SKM-1 treated with dmso at 0.1 percent for 144 hours (cell line): ENCODE measurements around the gene HRK.
A peak's percentile ranks its signal among the peaks of the same experiment; 100 is the strongest.

Experiments
- DNase-seq: peaks from one replicate; lab custom pipeline; 2025; ENCODE audit not compliant: unreplicated experiment; lab: John Stamatoyannopoulos, UW

Gene HRK

DNA sequence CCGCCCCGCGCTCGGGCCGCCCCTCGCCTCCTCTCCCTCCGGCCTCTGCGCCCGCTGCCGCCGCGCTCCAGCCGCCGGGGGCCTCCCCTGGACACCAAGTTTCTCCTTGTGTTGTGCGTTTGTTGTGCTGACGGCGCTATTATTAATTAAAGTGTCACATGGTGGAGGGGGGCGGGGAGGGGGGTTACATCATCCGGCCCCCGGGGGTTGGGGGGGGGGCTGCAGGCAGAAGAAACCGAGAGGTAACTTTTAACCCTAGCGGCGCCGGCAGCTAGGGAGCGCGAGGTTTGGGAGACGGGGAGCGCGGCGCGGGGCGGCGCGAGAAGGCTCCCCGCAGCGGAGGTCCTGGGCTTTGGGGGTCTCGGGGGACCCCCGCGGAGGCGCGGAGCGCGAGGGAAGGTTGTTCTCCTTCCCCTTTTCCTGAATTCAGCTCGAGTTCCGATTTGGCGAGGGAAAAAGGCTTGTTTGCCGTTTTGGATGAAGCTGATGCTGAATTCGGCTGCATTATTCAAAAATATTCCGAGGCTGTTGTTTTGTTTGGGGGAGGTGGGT lies at the start of gene HRK:
Gene HRK (minus strand): TSS at position 117 of the 552 bp plus-strand sequence. CDS start 134 bp downstream, outside the sequence.
- DNase-seq = no peak

DNA sequence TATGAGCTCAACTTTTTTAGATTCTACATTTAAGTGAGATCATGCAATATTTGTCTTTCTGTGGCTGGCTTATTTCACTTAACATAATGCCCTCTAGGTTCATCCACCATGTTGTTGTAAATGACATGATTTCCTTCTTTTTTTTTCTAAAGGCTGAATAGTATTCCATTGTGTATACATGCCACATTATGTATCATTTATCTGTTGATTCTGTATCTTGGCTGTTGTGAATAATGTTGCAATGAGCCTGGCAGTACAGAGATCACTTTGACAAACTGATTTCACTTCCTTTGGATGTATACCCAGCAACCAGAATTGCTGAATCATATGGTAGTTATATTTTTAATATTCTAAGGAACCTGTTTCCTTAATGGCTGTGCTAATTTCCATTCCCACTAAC lies 48.6 kb upstream of the HRK start:
- DNase-seq = no peak

GRCh38 chr12:116928504-116928903 lies 47.3 kb upstream of the HRK start:
- no peak for DNase-seq

DNA sequence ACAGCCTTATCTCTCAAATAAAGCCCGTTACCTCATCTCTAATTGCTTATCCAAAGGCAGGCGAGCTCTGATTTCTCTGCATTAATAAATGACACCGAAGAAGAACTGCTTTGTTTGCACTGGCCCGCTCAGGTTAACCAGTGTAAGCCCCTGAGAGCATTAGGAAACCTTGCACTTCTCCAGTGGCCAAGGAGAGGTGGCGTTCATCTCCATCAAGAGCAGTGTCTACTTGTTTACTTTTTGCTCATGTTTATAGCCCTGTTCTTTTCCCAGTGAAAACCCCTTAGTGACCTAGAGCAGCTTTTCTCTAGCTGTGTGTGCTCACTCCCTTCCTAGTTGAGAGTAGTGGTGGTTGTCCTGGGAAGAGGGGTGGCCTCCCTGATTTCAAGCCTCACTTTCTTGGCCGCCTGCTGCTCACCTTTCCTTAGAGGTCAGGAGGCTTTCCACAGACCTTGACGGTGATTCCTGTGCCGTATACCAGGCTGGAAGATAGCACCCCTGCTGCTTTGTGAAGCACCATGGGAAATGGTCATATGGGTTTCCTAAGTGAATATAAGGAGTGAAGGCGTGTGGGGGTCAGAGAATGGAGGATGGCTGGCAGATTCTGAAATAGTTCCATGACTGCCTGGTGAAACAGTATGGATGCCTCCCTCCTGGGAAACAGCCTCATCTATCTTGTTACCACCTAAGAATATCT lies 46.2 kb upstream of the HRK start:
- DNase-seq = no peak

GRCh38 chr12:116926283-116927243 lies 45.3 kb upstream of the HRK start:
- no peak for DNase-seq

GRCh38 chr12:116924558-116925453 lies 43.6 kb upstream of the HRK start:
- no peak for DNase-seq

- no peak for DNase-seq
Observed at GRCh38 chr12:116922194-116922897, 41.1 kb upstream of the HRK start.

DNA sequence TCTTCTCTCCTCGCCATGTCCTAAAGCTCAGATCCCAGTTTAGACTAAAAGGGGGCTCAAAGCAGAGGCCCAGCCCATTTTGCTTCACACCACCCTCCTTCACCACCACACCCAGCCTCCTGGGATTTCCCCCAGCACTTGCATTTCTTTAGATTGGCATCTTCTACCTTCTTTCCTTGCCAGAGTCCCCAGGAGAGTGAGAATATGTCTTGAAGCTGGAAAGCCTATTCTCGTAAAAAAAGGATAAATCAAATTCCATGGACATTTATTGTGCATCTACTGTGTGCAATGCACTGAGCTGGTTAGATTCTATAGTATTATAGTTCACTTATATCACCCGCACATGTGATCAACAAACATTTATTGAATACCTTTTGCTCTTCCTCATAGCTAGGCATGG lies 39.7 kb upstream of the HRK start:
- no peak for DNase-seq

GRCh38 chr12:116919706-116920485 lies 38.7 kb upstream of the HRK start:
- no peak for DNase-seq

- no peak for DNase-seq
Observed at GRCh38 chr12:116919247-116919661, 38.0 kb upstream of the HRK start.

GRCh38 chr12:116918464-116918863 lies 37.2 kb upstream of the HRK start:
- DNase-seq = no peak

DNA sequence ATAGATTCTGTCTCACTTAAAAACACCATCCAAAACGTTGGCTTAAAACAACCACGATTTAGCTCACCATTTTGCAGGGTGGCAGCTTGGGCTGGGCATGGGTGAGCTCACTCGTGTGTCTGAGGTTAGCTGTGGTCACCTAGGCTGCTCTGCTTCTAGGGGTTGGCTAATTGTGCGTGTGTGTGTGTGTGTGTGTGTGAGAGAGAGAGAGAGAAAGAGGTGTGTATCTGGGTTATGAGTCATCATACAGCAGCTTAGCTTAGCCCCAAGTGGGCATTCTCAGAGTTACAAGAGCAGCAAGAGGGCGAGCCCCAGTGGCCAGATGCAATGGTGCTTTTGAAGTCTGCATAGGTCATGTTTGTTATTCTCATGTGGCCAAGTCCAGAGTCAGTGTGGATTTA lies 35.5 kb upstream of the HRK start:
- peak; percentile 25 for DNase-seq

- no peak for DNase-seq
Observed at GRCh38 chr12:116916122-116916521, 34.9 kb upstream of the HRK start.

GRCh38 chr12:116915326-116915725 lies 34.1 kb upstream of the HRK start:
- DNase-seq = no peak

DNA sequence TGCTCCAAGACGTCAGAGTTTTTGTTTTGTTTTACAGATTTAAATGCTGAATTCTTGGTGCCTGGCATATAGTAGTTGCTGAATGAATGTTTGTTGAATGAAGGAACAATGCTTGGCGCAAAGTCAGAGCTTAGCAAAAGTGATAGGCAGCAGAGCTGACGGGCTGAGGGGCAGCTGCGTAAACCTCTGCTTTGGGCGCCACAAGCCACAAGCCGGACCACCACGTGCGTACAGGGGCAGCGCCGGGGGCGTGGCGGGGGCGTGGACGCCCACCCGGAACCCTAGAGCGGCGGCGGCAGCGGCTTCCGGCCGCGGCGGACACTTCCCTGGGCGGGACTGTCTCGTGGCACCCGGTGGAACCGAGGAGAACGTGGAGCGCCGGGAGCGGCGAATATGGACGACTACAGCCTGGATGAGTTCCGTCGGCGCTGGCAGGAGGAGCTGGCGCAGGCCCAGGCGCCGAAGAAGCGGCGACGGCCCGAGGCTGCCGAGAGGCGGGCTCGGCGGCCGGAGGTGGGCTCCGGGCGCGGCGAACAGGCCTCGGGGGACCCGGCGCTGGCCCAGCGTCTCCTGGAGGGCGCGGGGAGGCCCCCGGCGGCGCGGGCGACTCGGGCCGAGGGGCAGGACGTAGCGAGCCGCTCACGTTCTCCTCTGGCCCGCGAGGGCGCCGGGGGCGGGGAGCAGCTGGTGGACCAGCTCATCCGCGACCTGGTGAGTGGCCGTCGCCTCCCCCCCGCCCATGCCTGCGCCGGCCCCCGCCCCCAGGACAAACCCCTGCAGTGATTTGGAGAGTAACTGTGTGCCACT lies 29.6 kb upstream of the HRK start, which contains the start of gene FBXW8:
Gene FBXW8 (plus strand): TSS at position 306 of the 807 bp plus-strand sequence. CDS start 88 bp downstream, at position 394.
- DNase-seq = peak; percentile 27

- DNase-seq = no peak
Observed at GRCh38 chr12:116910280-116910644, 29.0 kb upstream of the HRK start.

- DNase-seq = no peak
Observed at GRCh38 chr12:116906285-116906684, 25.0 kb upstream of the HRK start.

GRCh38 chr12:116903818-116904217 lies 22.6 kb upstream of the HRK start:
- DNase-seq = no peak
